GM12878 (cell line): ENCODE measurements around the gene TTF2. TPM values are rescaled to one million over a fixed set of nuclear protein-coding genes. Genes with fewer than 3 reads are reported as not detected.
A peak's percentile ranks its signal among the peaks of the same experiment; 100 is the strongest.

Experiments
- ATAC-seq: fragments of 200-7000 bp; cut with Tn5 transposase; 3 replicates; pipeline ENCODE4 v1.9.1; 2020; ENCODE audit warnings: mild to moderate bottlenecking, moderate library complexity
- BruUV-seq: library from RNA; stranded (reverse); fragments of 400-500 nt; replicated peaks from 2 replicates; lab custom pipeline; 2021; lab: Mats Ljungman, UMichigan
- CTCF ChIA-PET: fragments of 300-600 bp; sonication (Branson Sonifier 250); formaldehyde crosslinking; extraction: SDS; loops from one replicate; lab custom pipeline; 2021; ENCODE audit warnings: inconsistent platforms; lab: Yijun Ruan, JAX
- POLR2A ChIA-PET: fragments of 350-600 bp; formaldehyde crosslinking; extraction: SDS; loops from one replicate; lab custom pipeline; 2021; ENCODE audit warnings: inconsistent platforms; lab: Charles Lee
- RAD21 ChIA-PET: fragments of 300-600 bp; sonication (Branson Sonifier 250); formaldehyde crosslinking; loops from one replicate; lab custom pipeline; 2023; ENCODE audit warnings: antibody characterized with exemption; ENCODE audit not compliant: unreplicated experiment; lab: Charles Lee
- SMC1A ChIA-PET: fragments of 300-600 bp; sonication (Branson Sonifier 250); formaldehyde crosslinking; loops from one replicate; lab custom pipeline; 2023; ENCODE audit not compliant: unreplicated experiment, uncharacterized antibody; lab: Charles Lee
- DNase-seq: peaks from one replicate; pipeline ENCODE4 v3.0.0-alpha.2; 2011; ENCODE audit warnings: low read depth, low spot score
- FAIRE-seq: peaks from 3 replicates; lab custom pipeline; 2011; peaks lifted over from hg19 to GRCh38; lab: Jason Lieb, UNC
- H2AFZ ChIP-seq: 2 replicates; pipeline ENCODE4 v1.6.0; 2011; ENCODE audit warnings: low read depth, low read length, control low read depth; ENCODE audit not compliant: control insufficient read depth
- H3K27ac ChIP-seq: 2 replicates; pipeline ENCODE4 v1.5.1; 2011; ENCODE audit warnings: control low read depth; ENCODE audit not compliant: control insufficient read depth, insufficient read depth
- H3K27me3 ChIP-seq, 2 experiments: replicated peaks in 1 of 2; 2 replicates each; pipeline versions ENCODE4 v1.6.0 to v1.6.1; 2011; ENCODE audit warnings: low read length in 1 of 2; ENCODE audit not compliant: control insufficient read depth in 2 of 2, insufficient read depth in 2 of 2
- H3K36me3 ChIP-seq, 2 experiments: 2 replicates each; pipeline ENCODE4 v1.5.1; 2011; ENCODE audit warnings: low read length in 1 of 2; ENCODE audit not compliant: control insufficient read depth in 2 of 2, insufficient read depth in 2 of 2
- H3K4me1 ChIP-seq: 2 replicates; pipeline ENCODE4 v1.6.1; 2011; ENCODE audit warnings: mild to moderate bottlenecking, low read length, moderate library complexity, mixed read lengths; ENCODE audit not compliant: control insufficient read depth, insufficient read depth
- H3K4me2 ChIP-seq: 2 replicates; pipeline ENCODE4 v1.6.0; 2011; ENCODE audit warnings: control low read depth; ENCODE audit not compliant: control insufficient read depth, insufficient read depth
- H3K4me3 ChIP-seq: fragments of 200-600 bp; sonication (generic); 2 replicates; pipeline ENCODE4 v1.5.1; 2016
- H3K79me2 ChIP-seq: 2 replicates; pipeline ENCODE4 v1.6.0; 2011; ENCODE audit warnings: low read length; ENCODE audit not compliant: control insufficient read depth, insufficient read depth
- H3K9ac ChIP-seq: 2 replicates; pipeline ENCODE4 v1.8.0; 2011; ENCODE audit warnings: low read length, control low read depth, mixed read lengths; ENCODE audit not compliant: control insufficient read depth, insufficient read depth
- H3K9me3 ChIP-seq: replicated peaks from 3 replicates; pipeline ENCODE4 v1.5.1; 2011; ENCODE audit warnings: mild to moderate bottlenecking, low read length; ENCODE audit not compliant: control insufficient read depth, insufficient read depth
- H4K20me1 ChIP-seq: 2 replicates; pipeline ENCODE4 v1.6.0; 2011; ENCODE audit not compliant: control insufficient read depth, insufficient read depth
- BMI1 ChIP-seq: fragments of 450-650 bp; IDR thresholded peaks from 2 replicates; pipeline ENCODE4 v1.6.1; 2016; ENCODE audit warnings: mild to moderate bottlenecking, moderate library complexity, borderline replicate concordance
- EGR1 ChIP-seq, 2 experiments: IDR thresholded peaks; 1 replicate in 1 of 2; 2 replicates in 1 of 2; pipeline ENCODE4 v1.6.1; 2011 to 2012; ENCODE audit warnings: low read depth in 2 of 2, low read length in 2 of 2, borderline replicate concordance in 1 of 2, mild to moderate bottlenecking in 1 of 2, moderate library complexity in 1 of 2
- IKZF2 ChIP-seq, 2 experiments: fragments of 450-650 bp; IDR thresholded peaks; 2 replicates each; pipeline ENCODE4 v1.6.1; 2017; ENCODE audit warnings: mild to moderate bottlenecking in 2 of 2, moderate library complexity in 2 of 2
- NFXL1 ChIP-seq: fragments of 450-650 bp; IDR thresholded peaks from 2 replicates; pipeline ENCODE4 v1.6.1; 2017; ENCODE audit warnings: antibody characterized with exemption, mild to moderate bottlenecking, borderline replicate concordance
- NFYB ChIP-seq: IDR thresholded peaks from 2 replicates; pipeline ENCODE4 v1.6.1; 2011; ENCODE audit warnings: low read depth, mild to moderate bottlenecking, low read length, improper control_type of control experiment, moderate library complexity; ENCODE audit not compliant: insufficient read depth
- RB1 ChIP-seq: fragments of 450-650 bp; formaldehyde crosslinking; IDR thresholded peaks from 2 replicates; pipeline ENCODE4 v1.6.1; 2017; ENCODE audit warnings: mild to moderate bottlenecking, borderline replicate concordance
- RBBP5 ChIP-seq: fragments of 200-600 bp; sonication (generic); conservative IDR thresholded peaks from 2 replicates; pipeline ENCODE4 v1.6.1; 2016
- SREBF2 ChIP-seq: IDR thresholded peaks from 2 replicates; pipeline ENCODE4 v1.6.1; 2012; ENCODE audit warnings: mild to moderate bottlenecking, low read length
- TCF12 ChIP-seq: IDR thresholded peaks from 2 replicates; pipeline ENCODE4 v1.6.1; 2011; ENCODE audit warnings: low read depth, mild to moderate bottlenecking, low read length
- ZNF384 ChIP-seq: IDR thresholded peaks from 2 replicates; pipeline ENCODE4 v1.6.1; 2012; ENCODE audit warnings: low read depth, mild to moderate bottlenecking, low read length, improper control_type of control experiment, borderline replicate concordance
- WGBS: methylation state at CpG from one replicate; pipeline ENCODE4 v1.1.6; 2016; ENCODE audit warnings: low lambda C conversion rate; ENCODE audit not compliant: insufficient replicate concordance, insufficient coverage; ENCODE audit errors: missing lambda C conversion rate; 5-methylcytosine and 5-hydroxymethylcytosine counted together
- in situ Hi-C: fragments of 300-500 bp; cut with MboI; formaldehyde crosslinking; loops from 9 replicates; pipeline ENCODE4 v1.14.3; 2018; ENCODE audit warnings: mixed read lengths
- intact Hi-C: fragments of 100-400 bp; cut with micrococcal nuclease; formaldehyde crosslinking; loops from one replicate; pipeline ENCODE4 v1.14.2; 2022; ENCODE audit not compliant: unreplicated experiment
- polyA plus RNA-seq, 11 experiments: library from polyadenylated mRNA; depleted of rRNA in 4 of 11; unstranded in 6 of 11; stranded (reverse) in 5 of 11; fragments of >200 nt; fragmentation: Nextera tagmentation in 4 of 11; fragmentation: Illumina TruSeq in 1 of 11; extraction: Ambion mirVana in 4 of 11; extraction: Trizol in 1 of 11; gene quantifications; 1 replicate in 1 of 11; 2 replicates in 10 of 11; pipeline versions ENCODE4 v1.2.1 to v1.2.3, GENCODE V29; 2011 to 2016; ENCODE audit warnings: inconsistent platforms in 2 of 11, missing spikeins in 2 of 11, low read depth in 1 of 11
- total RNA-seq, 4 experiments: library from RNA; depleted of rRNA in 3 of 4; stranded (reverse); fragments of >200 nt in 3 of 4; fragmentation: Illumina TruSeq in 1 of 4; extraction: Trizol in 1 of 4; gene quantifications; 2 replicates each; pipeline versions ENCODE4 v1.2.1 to v1.2.3, GENCODE V29; 2013 to 2021

TTF2 gene
- total and polyA plus RNA-seq, 10 of the 15 experiments (the other 5 are each of a cell fraction or from before 2014, with no cell fraction given) = 17.7 to 134 (median 78.2) TPM

DNA sequence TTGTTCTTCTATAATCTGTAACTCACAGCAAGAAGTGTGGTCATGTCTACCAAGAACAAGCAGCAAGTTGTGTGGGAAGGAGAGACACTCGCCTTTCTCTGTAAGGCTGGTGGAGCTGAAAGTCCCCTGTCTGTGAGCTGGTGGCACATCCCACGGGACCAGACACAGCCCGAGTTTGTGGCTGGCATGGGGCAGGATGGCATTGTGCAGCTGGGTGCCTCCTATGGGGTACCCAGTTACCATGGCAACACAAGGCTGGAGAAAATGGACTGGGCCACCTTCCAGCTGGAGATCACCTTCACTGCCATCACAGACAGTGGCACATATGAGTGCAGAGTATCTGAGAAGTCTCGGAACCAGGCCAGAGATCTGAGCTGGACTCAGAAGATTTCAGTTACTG is 43.1 kb upstream of the TTF2 start:
- in situ Hi-C loops (no loop called here), intact Hi-C loops (loop anchor here (1.0 kb wide), 1 partner anchor 34 kb away; no protein-coding TSS in a partner anchor)
- no peak overlapping the region for H3K9ac ChIP-seq
- H3K9me3 ChIP-seq = no peaks in the 10 kb centered on the region
- DNase-seq (no peak), FAIRE-seq (no peak), ATAC-seq (peak; percentile 53)
- peaks cover 5% of the 10 kb centered on the region; the same call in 1 of the 2 replicates for H3K4me1 ChIP-seq
- no peaks in the 10 kb centered on the region; a peak in 1 of 4 replicates for H3K36me3 ChIP-seq
- SMC1A ChIA-PET = interaction anchor here (0.8 to 2.2 kb wide), 8 partner anchors 12 to 135 kb away, joined by 3 to 12 read pairs (median 4); partner anchors contain the start of gene CD101
- CTCF ChIA-PET = interaction anchor here (0.9 to 2.7 kb wide), 8 partner anchors 8 to 105 kb away, joined by 3 to 9 read pairs (median 3); partner anchors contain the start of gene TTF2
- no peak overlapping the region for H3K27ac ChIP-seq
- no peaks in the 10 kb centered on the region for H3K27me3 ChIP-seq
- RAD21 ChIA-PET = interaction anchor here (0.7 to 2.0 kb wide), 10 partner anchors 13 to 292 kb away, joined by 3 to 15 read pairs (median 3); partner anchors contain the start of genes CD101 and TTF2
- POLR2A ChIA-PET = interaction anchor here (0.6 to 1.6 kb wide), 5 partner anchors 8 to 104 kb away, joined by 3 to 4 read pairs (median 3); partner anchors contain the start of gene CD101
- TF ChIP-seq NFYB (no peak), BMI1 (peak; percentile 80; the same call in 1 of the 2 replicates)
- H3K4me3 ChIP-seq = no peak overlapping the region
- H3K4me2 ChIP-seq = no peak overlapping the region
- no peak overlapping the region for H2AFZ ChIP-seq
- WGBS = 42% methylated on average over 4 of the region's 4 CpGs
- no peaks in the 10 kb centered on the region for H4K20me1 ChIP-seq
- H3K79me2 ChIP-seq = no peaks in the 10 kb centered on the region
- no TSS peak for BruUV-seq

DNA sequence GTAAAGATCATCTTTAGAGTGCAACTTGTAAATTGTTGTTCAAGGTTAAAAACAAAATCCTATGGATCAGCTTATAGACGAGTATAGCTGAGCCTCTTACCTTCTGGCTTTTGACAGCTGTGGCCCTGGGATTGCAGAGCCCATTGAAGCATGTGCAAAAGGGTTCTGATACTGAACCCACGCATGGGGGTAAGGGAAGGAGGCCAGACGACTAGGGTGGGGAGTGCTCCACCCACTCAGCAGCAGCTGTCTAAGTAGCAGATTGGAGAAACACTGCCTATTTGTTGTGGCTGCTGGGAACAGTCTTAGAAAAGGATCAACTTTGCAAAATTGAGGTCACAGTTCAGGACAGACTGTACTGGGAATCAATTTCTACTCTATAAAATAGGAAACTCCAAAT is 42.5 kb upstream of the TTF2 start:
- peak; percentile 69 for ATAC-seq
- DNase-seq = no peak
- no peak for TF ChIP-seq RBBP5
- TF ChIP-seq IKZF2 (IDR thresholded peaks at IDR 0.05) = peak in 1 of 2 experiments; percentile 13; a peak in 1 of 4 replicates
- 0 out of 2 replicates have a peak, but pooled peaks have one; percentile 13 for TF ChIP-seq NFXL1
- no peak for TF ChIP-seq RB1
- TF ChIP-seq ZNF384 = no peak
- peak in 1 of 2 experiments; percentile 86; a peak in 1 of 3 replicates for TF ChIP-seq EGR1 (IDR thresholded peaks at IDR 0.05; ENCODE audit: borderline replicate concordance in 1 of 2, low read depth in 2 of 2, low read length in 2 of 2)
- TF ChIP-seq TCF12 = peak; percentile 75; the same call in 1 of the 2 replicates
- TF ChIP-seq SREBF2 = no peak
- Histone ChIP-seq H2AFZ (no peak overlapping the region), H3K4me3 (no peak overlapping the region), H3K27ac (no peak overlapping the region), H3K36me3 (no peaks in the 10 kb centered on the region; a peak in 1 of 4 replicates), H3K9ac (no peak overlapping the region), H3K4me2 (no peak overlapping the region), H4K20me1 (no peaks in the 10 kb centered on the region), H3K9me3 (no peaks in the 10 kb centered on the region), H3K4me1 (peaks cover 5% of the 10 kb centered on the region; the same call in 1 of the 2 replicates), H3K27me3 (no peaks in the 10 kb centered on the region), H3K79me2 (no peaks in the 10 kb centered on the region)
- CTCF ChIA-PET = interaction anchor here (0.9 to 2.7 kb wide), 8 partner anchors 8 to 105 kb away, joined by 3 to 9 read pairs (median 3); partner anchors contain the start of gene TTF2
- POLR2A ChIA-PET = interaction anchor here (0.8 to 1.6 kb wide), 4 partner anchors 8 to 105 kb away, joined by 3 to 4 read pairs (median 4); partner anchors contain the start of gene CD101
- RAD21 ChIA-PET = interaction anchor here (0.7 to 2.0 kb wide), 10 partner anchors 14 to 292 kb away, joined by 3 to 15 read pairs (median 3); partner anchors contain the start of genes CD101 and TTF2
- BruUV-seq = no TSS peak
- in situ Hi-C loops (no loop called here), intact Hi-C loops (loop anchor here (1.0 kb wide), 1 partner anchor 34 kb away; no protein-coding TSS in a partner anchor)
- SMC1A ChIA-PET = interaction anchor here (0.6 to 2.2 kb wide), 9 partner anchors 9 to 135 kb away, joined by 3 to 12 read pairs (median 3); partner anchors contain the start of gene CD101
- FAIRE-seq = no peak
- 22% methylated on average over 3 of the region's 3 CpGs for WGBS
